OCI-LY7 (cell line): ENCODE results near the gene ENDOV.

Experiments used
- CTCF ChIP-seq: fragments of 200-600 bp; sonication (generic); conservative IDR thresholded peaks from 2 replicates; pipeline ENCODE4 v1.5.1; 2014; ENCODE audit warnings: mild to moderate bottlenecking, antibody characterized with exemption, low read length, moderate library complexity, mixed read lengths
- EZH2phosphoT487 ChIP-seq: fragments of 200-600 bp; sonication (generic); IDR thresholded peaks from 2 replicates; pipeline ENCODE4 v1.6.1; 2018; ENCODE audit warnings: low read depth, borderline replicate concordance, mild to moderate bottlenecking, mixed run types, antibody characterized with exemption, low read length, moderate library complexity, mixed read lengths

GRCh38 chr17:80447790-80448189 is 32.8 kb downstream of the ENDOV start:
- no peak for TF ChIP-seq CTCF
- no peak for TF ChIP-seq EZH2phosphoT487
